Stimulated activated CD8-positive, alpha-beta memory T cell treated with anti-CD3 and anti-CD28 coated beads, Interleukin-12 subunit alpha, Interleukin-12 subunit beta, amount 100 ng/mL, for 24 hours (primary cell): ENCODE data around the gene MFAP2.

Experiments
- DNase-seq: peaks from one replicate; pipeline ENCODE4 v3.0.0-alpha.2; 2020; ENCODE audit errors: extremely low read depth

MFAP2 gene

DNA sequence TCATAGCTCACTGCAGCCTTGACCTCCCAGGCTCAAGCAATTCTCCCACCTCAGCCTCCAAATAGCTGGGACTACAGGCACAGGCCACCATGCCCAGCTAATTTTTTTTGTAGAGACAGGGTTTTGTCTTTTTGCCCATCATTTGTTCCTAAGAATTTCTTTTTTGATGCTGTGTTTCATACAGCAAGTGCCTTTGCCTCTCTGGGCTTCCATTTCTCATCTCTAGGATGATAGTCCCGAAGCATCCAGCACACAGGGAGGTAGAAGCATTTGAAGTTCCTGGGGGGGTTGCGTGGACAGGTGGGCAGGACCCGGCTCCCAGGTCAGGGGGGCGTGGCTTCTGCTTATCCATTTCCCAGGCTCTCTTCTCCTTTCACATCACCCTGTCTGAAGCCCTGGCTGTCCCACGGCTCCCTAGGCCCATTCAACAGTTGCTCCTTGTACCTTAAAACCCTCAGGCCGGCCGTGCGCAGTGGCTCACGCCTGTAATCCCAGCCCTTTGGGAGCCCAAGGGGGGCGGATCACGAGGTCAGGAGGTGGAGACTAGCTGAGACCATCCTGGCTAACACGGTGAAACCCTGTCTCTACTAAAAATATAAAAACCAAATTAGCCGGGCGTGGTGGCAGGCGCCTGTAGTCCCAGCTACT, 27.9 kb upstream of the MFAP2 start:
- DNase-seq = no peak

DNA sequence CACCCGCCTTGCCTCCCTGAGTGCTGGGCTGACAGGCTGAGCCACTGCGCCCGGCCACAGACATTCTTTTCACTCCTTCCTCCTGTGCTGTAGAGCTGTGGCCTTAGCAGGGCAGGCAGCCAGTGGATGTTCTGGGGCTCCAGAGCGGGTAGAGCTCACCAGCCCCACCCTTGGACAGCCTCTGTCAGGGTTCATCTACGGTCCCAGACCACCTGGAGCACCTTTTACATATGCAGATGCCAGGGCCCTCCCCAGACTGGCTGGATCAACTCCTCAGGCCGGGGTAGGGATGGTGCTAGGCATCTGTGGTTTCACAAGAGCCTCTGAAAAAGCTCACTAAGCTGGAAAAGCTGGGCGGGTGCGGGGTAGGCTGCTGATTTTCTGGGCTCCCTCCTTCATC, 26.7 kb upstream of the MFAP2 start:
- no peak for DNase-seq

DNA sequence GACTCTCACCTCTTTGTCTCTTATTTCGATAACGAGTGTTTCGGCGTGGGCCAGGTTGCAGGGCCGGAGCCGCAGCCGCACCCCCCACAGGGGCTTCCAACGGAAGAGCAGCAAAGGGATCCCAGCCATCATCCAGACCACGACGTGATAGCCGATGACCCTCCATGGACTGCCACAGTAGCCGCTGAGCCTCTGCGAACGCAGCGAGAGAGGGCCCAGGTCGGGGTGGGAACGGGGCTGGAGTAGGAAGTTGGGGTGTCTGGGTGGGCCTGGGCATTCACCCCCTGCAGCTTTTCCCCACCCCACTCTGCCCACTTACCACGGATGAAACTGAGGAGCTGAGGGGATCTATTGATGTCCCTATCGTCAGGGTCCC, 24.9 kb upstream of the MFAP2 start:
- DNase-seq = no peak

DNA sequence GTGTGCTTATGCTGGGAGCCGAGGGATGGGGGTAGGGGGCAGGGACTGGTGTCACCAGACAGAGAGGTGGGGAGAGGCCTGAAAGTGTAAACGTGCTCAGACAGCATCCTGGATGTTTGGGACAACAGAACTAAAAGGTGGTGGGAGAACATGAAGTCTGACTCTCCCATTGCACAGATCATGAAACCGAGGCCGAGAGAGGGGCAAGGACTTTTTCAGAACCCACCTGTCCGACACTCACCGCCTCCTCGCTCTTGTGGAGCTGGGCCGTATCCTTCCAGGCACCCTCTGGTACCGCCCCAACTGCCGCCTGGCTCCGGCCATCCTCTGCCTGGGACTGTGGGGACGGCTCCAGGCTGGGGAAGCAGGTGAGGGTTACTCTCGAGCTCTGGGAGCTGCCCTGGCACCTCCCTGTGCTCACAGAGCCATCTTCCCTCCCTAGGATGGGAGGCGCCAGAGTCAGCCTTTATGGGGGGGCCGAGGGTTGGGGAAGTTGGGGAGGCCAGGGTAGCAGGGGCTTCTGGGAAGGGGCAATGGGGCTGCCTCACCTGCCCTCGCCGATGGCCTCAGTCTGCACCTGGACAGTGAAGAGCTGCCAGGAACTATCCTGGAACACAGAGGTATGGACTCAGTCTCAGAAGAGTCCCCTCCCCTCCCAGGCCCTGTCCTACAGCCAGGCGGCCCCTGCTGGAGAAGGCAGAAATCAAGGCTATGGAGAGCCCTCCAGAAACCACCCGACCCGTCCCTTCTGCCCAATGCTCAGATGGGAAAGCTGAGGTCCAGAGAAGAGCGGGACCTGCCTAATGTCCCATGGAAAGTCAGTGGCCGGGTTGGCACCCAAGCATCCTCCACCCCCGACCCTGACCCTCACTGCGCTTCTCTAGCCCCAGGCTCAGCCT, 24.3 kb upstream of the MFAP2 start:
- DNase-seq = no peak

DNA sequence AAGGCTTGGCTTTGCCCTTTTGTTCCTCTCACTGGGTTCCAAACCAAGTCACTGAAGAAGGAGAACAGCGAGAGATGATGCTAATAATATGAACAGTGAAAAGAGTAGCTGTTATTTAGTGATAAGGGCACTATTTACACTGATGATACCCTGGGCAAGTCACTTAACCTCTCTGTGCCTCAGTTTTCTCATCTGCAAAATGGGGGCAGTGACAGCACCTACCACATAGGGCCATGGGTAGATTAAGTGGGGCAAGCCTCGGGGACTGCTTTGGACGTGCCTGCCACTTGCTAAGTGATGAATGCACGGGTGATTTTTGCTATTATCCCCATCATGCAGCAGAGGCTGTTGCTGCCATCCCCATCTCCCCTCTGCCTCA, 22.1 kb upstream of the MFAP2 start:
- no peak for DNase-seq

DNA sequence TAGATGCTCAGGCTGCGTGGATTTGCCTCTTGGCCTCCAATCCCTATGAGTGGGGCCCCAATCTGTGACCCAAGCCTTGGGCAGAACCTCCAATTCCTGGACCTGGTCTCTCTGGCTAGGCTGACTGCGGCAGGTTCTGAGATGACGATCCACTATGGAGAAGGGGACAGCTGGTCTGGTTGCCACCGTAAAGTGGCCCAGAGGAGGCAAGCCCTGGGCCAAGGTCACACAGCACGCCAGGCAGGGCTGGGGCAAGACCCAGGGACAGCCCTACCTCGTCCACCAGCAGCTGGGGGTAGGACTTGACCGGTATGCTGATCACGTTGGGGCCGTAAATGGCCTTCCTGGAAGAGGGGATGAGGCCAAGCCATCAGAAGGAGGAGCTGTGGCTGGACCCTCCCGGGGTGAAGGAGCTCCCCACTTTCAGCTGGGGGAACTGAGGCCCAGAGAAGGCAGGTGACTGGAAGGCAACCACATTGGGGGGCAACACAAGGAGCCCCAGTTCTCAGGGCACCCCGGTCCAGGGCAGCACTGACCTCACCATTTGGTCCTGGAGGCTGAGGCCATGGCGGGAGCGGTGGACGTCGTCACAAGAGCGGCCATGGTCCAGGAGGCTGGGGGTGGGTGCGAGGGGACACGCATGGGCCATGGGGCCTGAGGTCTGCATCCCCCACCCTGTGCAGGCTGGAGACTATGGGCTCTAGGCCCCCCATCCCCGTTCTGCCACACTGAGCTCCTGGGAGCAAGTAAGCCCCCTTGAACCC, 21.5 kb upstream of the MFAP2 start:
- no peak for DNase-seq

DNA sequence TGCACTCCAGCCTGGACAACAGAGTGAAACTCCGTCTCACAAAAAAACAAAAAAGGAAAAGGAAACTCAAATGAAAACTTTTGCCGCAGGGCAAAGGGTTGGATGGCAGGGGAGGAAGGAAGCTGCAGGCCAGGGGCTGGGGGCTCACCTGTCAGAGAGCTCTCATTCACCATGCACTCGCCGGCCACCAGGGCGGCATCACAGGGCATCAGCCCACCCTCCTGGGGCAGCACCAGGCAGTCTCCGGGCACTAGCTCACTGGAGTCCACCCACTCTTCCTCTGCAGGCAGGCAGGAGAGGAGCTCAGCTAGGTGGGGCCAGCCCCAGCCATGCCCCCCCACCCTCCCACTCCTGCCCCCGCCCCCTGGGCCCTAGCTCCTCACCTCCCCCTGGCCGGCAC, 19.4 kb upstream of the MFAP2 start:
- DNase-seq = no peak

DNA sequence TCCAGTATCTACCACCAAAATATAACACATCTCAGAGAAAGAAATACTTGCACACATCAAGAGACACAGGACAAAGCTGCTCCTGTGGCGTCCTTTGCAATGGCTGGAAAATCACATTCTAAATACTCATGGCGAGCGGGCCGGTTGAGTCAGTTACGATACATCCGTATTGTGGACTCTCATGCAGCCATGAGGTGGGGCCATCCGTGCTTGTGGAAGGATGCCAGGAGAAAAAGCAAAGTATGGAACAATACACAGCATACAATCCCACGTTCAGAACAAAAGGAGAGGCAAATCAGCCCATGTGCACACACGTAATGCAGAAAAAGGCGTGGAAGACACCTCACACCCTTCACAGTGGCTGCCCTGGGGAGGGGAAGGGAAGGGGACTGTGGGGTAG, 18.2 kb upstream of the MFAP2 start:
- no peak for DNase-seq

DNA sequence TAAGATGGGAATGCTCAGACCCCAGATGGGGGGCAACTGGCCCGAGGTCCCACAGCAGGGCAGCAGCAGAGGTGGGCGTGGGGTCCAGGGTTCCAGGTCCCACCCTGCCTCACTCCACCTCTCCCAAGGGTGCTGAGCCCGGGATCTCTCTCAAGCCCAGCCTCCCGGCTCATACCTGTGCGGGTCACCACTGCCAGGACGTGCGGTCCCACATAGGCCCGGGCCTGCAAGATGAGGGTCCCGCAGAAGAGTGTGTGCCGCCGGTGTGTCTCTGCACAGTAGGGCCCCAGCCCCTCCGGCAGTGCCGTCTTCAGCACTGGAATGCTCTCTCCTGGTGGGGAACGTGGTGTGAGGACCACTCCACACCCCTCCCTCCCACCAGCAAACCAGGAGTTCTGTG, 16.4 kb upstream of the MFAP2 start:
- no peak for DNase-seq

DNA sequence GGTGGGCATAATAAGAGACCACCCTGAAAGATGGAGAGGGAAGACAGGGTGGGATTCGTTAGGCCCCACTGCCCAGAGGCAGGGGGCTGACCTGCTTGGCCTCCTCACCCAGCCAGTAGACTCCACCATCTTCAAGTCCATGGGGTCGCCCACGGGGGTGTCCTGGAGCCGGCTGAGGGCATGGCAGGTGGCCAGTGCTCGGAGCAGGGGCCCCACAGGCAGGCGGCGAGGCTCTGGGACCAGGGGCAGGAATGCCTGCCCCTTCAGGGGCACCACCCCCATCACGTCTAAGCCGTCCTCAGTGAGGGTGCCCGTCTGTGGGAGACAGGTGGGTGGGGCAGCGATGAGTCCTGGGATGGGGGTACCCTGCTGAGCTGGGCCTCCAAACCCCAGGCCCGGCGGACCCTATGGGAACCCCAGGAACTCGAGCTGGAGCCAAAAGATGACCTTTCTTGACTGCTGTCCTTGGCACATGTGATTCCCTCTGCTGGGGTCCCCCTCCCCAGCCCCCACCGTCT, 13.2 kb upstream of the MFAP2 start:
- DNase-seq = no peak

DNA sequence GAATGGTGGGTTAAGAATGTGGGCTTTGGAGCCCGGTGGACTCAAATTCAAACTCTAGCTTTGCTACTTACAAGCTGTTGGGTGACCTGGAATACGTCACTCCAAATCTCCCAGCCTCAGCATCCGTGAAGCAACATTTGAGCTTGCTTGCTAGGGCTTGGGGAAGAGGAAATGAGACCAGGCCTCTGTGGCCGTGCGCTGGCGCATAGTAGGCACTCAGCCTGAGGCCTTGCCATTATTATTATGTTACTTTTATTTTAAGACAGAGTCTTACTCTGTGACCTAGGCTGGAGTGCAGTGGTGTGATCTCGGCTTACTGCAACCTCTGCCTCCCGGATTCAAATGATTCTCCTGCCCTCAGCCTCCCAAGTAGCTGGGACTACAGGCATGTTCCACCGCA, 12.3 kb upstream of the MFAP2 start:
- no peak for DNase-seq

DNA sequence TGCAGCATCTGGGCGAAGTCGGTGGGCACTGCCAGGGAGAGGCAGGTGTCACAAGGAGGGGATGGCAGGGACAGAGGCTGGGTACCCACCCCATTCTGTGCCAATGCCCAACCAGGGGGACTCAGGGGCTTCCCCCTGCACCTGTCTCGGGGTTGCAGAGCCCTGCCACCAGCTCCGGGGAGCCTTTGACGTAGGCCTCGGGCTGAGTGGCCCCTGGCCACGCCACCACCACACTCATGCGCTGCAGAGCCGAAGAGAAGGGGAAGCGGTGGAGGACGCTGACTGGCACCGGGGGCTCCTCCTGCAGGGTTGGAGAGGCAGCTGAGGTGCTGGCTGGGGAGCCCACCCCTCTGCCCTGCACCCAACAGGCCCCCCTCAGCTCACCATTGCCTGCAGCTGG, 11.7 kb upstream of the MFAP2 start:
- DNase-seq = no peak

DNA sequence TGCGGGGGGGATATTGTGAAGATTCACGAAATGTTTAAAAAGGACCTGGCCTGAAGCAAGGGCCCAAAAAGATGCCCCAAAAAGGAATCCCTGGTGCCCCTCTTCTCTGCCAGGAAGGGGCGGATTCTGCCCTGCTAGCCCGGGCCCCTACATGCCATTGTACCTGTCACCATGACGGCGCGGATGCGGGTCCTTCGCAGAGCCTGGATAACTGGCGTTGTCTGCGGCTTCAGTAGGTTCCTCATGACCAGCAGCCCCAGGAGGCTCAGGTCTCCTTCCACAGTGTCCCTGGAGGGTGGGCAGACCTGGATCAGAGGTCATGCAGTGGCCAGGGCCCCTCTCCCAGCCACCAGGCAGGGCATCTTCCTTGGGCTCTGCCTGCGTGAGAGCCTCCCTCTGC, 11.2 kb upstream of the MFAP2 start:
- no peak for DNase-seq

DNA sequence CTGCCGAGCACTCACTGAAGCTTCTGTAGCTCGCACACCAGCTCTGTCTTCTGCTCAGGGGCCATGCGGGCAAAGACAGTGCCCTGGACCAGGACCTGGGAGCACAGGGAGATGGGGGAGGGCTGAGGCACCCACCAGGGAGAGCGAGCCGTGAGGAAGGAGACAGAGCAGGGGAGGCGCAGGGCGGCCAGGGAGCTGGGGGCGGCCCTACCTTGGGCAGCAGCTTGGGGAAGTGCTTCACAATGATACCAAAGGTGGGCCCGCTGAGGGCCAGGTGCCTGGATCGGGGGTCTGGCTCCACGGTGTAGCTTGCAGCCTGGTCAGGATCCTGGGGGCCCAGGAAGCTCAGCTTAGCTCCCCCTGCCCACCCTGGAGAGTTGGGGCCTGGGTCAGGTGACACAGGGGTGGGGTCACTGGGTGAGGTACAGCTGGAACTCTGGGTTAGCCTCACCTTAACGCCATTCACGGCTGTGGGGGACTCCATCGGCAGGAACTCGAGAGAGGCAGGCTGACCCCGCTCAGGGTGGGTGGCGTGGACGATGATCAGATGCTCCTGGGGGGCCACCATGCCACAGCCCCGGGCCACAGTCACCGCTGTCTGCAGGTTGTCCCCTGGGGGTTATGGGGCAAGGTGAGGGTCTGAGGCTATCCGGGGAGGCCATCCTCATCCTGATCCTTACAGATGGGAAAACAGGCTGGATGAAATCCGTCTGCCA, 9.4 kb upstream of the MFAP2 start:
- no peak for DNase-seq

DNA sequence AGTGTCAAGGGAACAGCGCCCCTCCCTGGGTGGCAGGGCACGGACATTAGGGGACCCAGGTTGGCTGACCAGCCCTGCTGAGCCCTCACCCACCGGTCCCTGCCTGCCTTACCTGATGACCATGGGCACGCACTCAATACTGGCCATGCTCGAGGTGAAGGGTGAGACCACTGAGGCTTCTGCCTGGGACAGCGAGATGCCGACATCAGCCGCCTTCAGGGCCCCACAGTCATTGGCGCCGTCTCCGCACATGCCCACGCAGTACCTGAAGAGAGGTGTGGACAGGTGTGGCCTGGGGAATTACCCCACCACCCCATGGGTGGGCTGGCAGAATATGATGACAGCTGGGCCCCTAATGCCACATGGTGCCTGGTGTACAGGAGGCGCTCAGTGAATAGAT, 7.8 kb upstream of the MFAP2 start:
- no peak for DNase-seq

DNA sequence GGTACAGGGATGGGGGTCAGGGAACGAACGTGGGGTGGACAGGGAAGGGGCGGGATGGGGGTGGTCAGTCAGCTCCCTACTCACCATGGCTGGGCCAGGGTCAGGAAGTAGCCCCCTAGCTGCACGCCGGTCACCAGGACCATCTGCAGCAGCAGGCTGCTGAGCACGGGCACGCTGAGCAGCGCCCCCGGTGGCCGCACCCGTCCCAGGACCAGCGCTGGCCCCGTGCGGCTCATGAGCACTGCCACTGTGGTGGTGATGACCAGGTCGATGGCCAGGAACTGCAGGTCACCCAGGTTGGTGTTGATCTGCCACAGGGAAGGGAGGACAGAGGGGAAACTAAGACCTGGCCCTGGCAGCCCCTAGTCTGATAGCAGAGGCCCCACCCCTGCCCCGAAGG, 6.5 kb upstream of the MFAP2 start:
- no peak for DNase-seq

DNA sequence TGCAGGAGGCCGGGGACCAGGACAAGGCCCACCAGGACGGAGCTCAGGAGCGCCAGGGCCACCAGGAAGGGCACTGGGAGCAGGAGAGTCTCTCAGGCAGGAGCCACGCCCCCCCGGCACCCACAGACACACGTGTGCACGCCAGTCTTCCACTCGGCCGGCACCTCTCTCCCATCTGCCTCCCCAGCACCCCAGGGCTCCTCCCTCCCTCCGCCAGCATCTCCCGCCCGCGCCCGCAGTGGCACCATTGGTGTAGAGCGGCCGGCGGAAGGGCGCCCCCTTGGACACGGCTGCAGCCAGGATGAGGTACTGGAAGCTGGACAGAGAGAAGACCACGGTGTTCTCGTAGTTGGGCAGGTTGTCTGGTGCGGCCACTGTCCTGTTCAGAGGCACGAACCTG, 6.1 kb upstream of the MFAP2 start:
- DNase-seq = no peak

DNA sequence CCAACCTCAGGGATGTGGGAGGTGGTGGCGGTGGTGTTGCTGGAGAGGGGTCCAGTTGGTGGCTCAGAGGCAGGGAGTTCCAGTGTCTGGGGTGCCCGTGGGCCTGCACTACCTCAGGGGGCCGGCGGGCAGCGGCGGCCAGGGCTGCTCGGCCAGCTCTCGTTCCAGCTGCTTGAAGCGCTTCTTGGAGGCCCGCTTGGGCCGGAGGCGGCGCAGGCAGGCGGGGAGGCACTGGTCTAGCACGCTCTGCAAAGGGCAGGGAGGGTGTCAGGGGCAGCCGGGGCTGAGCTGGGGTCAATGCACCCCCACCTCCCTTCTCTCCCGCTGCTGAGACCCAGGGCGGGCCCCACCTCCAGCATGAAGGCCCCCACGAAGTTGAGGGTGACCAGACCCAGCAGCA, 5.7 kb upstream of the MFAP2 start:
- no peak for DNase-seq

DNA sequence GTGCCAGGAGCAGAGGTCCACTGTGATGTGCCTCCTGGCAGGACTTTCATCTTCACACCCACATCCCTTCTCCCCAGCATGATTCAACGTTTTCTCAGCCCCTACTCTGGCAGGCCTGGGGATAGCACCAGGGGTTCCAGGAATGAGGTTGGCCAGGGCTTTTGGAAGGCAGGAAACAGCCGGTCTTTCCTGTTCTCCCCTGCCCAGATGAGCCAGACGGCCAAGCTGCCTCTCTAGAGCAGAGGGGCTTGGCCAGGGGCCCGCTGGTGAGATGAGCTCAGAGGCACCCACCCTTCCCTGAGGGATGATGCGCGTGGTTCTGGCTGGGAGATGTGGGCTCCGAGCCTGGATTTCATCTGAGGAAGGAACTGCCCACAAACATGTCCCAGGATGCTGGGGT, 4.3 kb upstream of the MFAP2 start:
- DNase-seq = no peak

DNA sequence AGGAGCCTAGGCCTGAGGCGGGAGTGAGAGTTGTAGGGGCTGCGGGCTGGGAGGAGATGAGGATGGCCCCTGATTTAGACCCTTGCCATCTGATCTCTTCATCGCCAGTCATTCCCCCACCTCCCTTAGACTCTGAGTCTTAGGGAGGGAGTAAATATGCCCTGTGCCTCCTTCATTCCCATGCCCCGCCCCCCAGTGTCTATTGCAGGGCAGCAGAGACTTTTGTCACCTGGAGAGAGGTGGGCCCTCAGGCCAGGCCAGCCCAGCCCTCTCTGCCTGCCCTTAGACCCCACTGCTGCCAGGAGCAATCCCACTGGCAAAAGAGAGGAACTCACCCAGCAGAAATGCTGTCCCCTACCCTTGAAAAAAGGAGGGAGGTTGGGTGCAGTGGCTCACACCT, 3.2 kb upstream of the MFAP2 start:
- DNase-seq = no peak

DNA sequence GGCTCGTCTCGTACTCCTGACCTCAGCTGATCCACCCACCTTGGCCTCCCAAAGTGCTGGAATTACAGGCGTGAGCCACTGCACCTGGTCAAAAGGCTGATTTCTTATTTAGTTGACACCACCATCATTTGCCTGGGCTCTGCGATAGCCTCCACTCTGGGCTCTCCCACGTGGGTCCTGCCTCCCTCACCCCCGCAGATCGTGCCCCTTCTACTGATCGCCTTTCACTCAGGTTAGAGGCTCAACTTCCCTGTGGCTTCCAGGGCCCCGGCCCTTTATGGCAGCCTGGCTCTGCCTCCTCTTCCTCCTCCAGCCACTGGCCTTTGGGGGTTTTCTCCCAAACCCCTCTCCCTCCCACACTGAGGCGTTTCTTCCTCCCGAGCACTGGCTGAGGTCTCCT, 2.5 kb upstream of the MFAP2 start:
- DNase-seq = no peak

DNA sequence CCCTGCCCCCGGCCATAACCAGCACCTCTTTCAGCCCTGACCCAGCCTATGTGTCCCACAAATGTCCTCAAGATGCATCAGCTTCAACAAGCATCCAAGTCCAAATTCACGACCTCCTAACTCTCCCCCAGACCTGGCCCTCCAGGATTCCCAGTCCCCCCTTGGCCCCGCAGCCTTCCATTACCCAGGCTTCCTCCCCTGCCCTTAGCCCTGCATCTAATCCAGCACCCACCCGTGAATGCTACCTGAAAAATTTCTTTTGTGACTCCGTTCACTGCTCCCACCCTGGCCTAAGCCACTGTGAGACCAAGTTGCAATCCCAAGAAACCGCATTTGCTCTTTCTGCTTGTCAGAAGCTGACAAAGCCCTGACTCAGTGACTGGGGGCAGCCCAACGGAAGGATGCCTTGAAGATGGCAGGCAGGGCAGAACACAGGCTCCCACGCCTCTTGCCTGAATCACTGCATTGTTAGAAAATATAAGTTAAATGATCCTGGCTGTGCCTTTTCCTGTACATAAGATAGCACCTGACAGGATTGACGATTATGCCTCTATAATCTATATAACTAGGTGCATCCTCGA, 939 bp upstream of the MFAP2 start:
- no peak for DNase-seq
